DMS 273 treated with DMSO at 0.1 percent for 48 hours (cell line): ENCODE results near the gene DHCR7.
A peak's percentile ranks its signal among the peaks of the same experiment; 100 is the strongest.

Experiments
- DNase-seq: peaks from one replicate; lab custom pipeline; 2025; lab: John Stamatoyannopoulos, UW

DHCR7 gene

GRCh38 chr11:71456831-71457230 is 8.6 kb upstream of the DHCR7 start:
- DNase-seq = no peak

GRCh38 chr11:71456294-71456693 is 8.1 kb upstream of the DHCR7 start:
- no peak for DNase-seq

- DNase-seq = no peak
Observed at GRCh38 chr11:71454470-71455113, 6.4 kb upstream of the DHCR7 start.

- no peak for DNase-seq
Observed at GRCh38 chr11:71453918-71454304, 5.7 kb upstream of the DHCR7 start.

- peak; percentile 34 for DNase-seq
Observed at GRCh38 chr11:71453037-71453917, 5.1 kb upstream of the DHCR7 start, which contains the start of gene NADSYN1. Gene NADSYN1 (plus strand): TSS chr11:71453203. CDS start chr11:71453297, 94 bp downstream.

GRCh38 chr11:71452199-71453036 is 4.2 kb upstream of the DHCR7 start:
- DNase-seq = no peak

GRCh38 chr11:71451596-71452198 is 3.5 kb upstream of the DHCR7 start:
- no peak for DNase-seq

- DNase-seq = no peak
Observed at GRCh38 chr11:71450939-71451338, 2.7 kb upstream of the DHCR7 start.

- DNase-seq = no peak
Observed at GRCh38 chr11:71450507-71450906, 2.3 kb upstream of the DHCR7 start.

- DNase-seq = no peak
Observed at GRCh38 chr11:71449596-71449995, 1.4 kb upstream of the DHCR7 start.

GRCh38 chr11:71447791-71448256 is 369 bp downstream of the DHCR7 start:
- no peak for DNase-seq

GRCh38 chr11:71446942-71447688 is 1.1 kb downstream of the DHCR7 start:
- DNase-seq = no peak

GRCh38 chr11:71446150-71446549 is 2.0 kb downstream of the DHCR7 start:
- DNase-seq = no peak

- no peak for DNase-seq
Observed at GRCh38 chr11:71444811-71445210, 3.4 kb downstream of the DHCR7 start.

GRCh38 chr11:71443736-71444445 is 4.3 kb downstream of the DHCR7 start:
- no peak for DNase-seq

- no peak for DNase-seq
Observed at GRCh38 chr11:71442880-71443279, 5.3 kb downstream of the DHCR7 start.

GRCh38 chr11:71442123-71442522 is 6.1 kb downstream of the DHCR7 start:
- DNase-seq = no peak

- DNase-seq = no peak
Observed at GRCh38 chr11:71441251-71441650, 6.9 kb downstream of the DHCR7 start.

- no peak for DNase-seq
Observed at GRCh38 chr11:71440021-71440755, 8.0 kb downstream of the DHCR7 start.

GRCh38 chr11:71438650-71439049 is 9.5 kb downstream of the DHCR7 start:
- no peak for DNase-seq
